ENCODE results near the gene XCR1. TPM values are rescaled to one million over a fixed set of nuclear protein-coding genes. Genes with fewer than 3 reads are reported as not detected.
A peak's percentile ranks its signal among the peaks of the same experiment; 100 is the strongest.

Gene XCR1
- total and polyA plus RNA-seq, 2 experiments from 2014 or later: 0.27 to 0.30 TPM

DNA sequence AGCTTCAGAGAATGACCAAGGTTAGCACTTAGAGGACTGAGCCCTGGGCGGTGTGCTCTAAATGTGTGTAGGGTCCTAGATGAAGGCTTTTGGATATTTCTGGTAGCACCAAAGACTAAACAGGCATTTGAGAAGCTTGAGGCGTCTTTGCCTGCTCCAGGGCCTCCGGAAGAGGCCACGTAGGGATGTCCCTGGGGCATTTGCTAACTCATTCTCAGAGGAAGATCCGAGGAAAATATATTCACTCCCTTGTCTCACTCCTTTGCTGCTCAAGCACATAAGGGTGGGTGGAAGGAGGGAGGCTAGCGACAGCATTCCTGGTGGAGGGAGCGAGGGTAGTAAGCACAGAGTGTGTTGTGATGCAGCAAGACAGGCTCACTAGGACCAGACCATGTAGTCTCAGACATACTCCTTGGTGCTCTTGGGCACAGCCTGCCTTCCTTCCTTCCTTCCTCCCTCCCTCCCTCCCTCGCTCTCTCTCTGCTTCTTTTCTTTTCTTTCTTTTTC lies 38.5 kb upstream of the XCR1 start:
- DNase-seq (ENCODE audit: low spot score): no peak
- no peak overlapping the region for H2AFZ ChIP-seq
- no peaks in the 10 kb centered on the region for H3K4me1 ChIP-seq (ENCODE audit: insufficient read depth)
- WGBS (ENCODE audit: low lambda C conversion rate, missing lambda C conversion rate): 65% methylated on average over 7 of the region's 8 CpGs
- no peaks in the 10 kb centered on the region for H3K9me2 ChIP-seq (replicated peaks; ENCODE audit: insufficient read depth)
- no peaks in the 10 kb centered on the region for H3K27me3 ChIP-seq
- no peak overlapping the region for H3K27ac ChIP-seq
- no peaks in the 10 kb centered on the region for H3K9me3 ChIP-seq (ENCODE audit: low read depth)
- H3K79me2 ChIP-seq: no peaks in the 10 kb centered on the region
- H3K36me3 ChIP-seq (replicated peaks; ENCODE audit: insufficient read depth, low read depth): no peaks in the 10 kb centered on the region
- no peak for TF ChIP-seq EZH2phosphoT487 (IDR thresholded peaks at IDR 0.05; ENCODE audit: low read depth, severe bottlenecking, unreplicated experiment)
- no peak for TF ChIP-seq EZH2 (IDR thresholded peaks at IDR 0.05; ENCODE audit: borderline replicate concordance)
- TF ChIP-seq, protein P1, sequence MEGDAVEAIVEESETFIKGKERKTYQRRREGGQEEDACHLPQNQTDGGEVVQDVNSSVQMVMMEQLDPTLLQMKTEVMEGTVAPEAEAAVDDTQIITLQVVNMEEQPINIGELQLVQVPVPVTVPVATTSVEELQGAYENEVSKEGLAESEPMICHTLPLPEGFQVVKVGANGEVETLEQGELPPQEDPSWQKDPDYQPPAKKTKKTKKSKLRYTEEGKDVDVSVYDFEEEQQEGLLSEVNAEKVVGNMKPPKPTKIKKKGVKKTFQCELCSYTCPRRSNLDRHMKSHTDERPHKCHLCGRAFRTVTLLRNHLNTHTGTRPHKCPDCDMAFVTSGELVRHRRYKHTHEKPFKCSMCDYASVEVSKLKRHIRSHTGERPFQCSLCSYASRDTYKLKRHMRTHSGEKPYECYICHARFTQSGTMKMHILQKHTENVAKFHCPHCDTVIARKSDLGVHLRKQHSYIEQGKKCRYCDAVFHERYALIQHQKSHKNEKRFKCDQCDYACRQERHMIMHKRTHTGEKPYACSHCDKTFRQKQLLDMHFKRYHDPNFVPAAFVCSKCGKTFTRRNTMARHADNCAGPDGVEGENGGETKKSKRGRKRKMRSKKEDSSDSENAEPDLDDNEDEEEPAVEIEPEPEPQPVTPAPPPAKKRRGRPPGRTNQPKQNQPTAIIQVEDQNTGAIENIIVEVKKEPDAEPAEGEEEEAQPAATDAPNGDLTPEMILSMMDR (IDR thresholded peaks at IDR 0.05; ENCODE audit: poor library complexity): no peak
- no peaks in the 10 kb centered on the region for H4K20me1 ChIP-seq (ENCODE audit: insufficient read depth, poor library complexity, severe bottlenecking)
- H3K4me2 ChIP-seq: no peak overlapping the region
- H3K4me3 ChIP-seq: no peak overlapping the region

DNA sequence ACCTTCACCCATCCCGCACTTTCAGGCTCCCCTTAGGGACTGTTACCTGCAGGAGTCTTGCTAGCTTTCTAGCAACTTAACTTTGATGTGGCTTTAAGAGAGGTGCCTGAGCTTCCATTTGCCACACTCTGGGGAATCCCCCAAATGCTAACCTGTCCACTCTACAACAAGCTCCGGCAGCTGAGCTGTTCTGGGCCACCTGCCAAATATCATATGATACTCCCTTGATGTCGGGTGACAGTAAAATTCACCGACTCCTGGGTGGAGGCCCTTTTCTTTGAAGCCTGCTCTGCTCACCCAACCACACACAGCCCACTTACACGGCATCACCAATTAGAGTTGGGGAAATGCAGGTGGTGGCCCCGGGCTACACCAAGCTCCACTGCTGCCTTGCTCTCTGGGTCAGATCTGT lies 38.0 kb upstream of the XCR1 start:
- H2AFZ ChIP-seq: no peak overlapping the region
- no peak overlapping the region for H3K27ac ChIP-seq
- DNase-seq (ENCODE audit: low spot score): peak; percentile 22
- H3K36me3 ChIP-seq (replicated peaks; ENCODE audit: insufficient read depth, low read depth): no peaks in the 10 kb centered on the region
- WGBS (ENCODE audit: low lambda C conversion rate, missing lambda C conversion rate): 53% methylated on average over 6 of the region's 6 CpGs
- no peaks in the 10 kb centered on the region for H3K27me3 ChIP-seq
- no peak overlapping the region for H3K4me2 ChIP-seq
- H4K20me1 ChIP-seq (ENCODE audit: insufficient read depth, poor library complexity, severe bottlenecking): no peaks in the 10 kb centered on the region
- no peak overlapping the region for H3K4me3 ChIP-seq
- TF ChIP-seq, protein P1 (IDR thresholded peaks at IDR 0.05; ENCODE audit: poor library complexity): no peak
- no peak for TF ChIP-seq EZH2phosphoT487 (IDR thresholded peaks at IDR 0.05; ENCODE audit: low read depth, severe bottlenecking, unreplicated experiment)
- H3K4me1 ChIP-seq (ENCODE audit: insufficient read depth): no peaks in the 10 kb centered on the region
- no peaks in the 10 kb centered on the region for H3K9me3 ChIP-seq (ENCODE audit: low read depth)
- no peaks in the 10 kb centered on the region for H3K9me2 ChIP-seq (replicated peaks; ENCODE audit: insufficient read depth)
- H3K79me2 ChIP-seq: no peaks in the 10 kb centered on the region

DNA sequence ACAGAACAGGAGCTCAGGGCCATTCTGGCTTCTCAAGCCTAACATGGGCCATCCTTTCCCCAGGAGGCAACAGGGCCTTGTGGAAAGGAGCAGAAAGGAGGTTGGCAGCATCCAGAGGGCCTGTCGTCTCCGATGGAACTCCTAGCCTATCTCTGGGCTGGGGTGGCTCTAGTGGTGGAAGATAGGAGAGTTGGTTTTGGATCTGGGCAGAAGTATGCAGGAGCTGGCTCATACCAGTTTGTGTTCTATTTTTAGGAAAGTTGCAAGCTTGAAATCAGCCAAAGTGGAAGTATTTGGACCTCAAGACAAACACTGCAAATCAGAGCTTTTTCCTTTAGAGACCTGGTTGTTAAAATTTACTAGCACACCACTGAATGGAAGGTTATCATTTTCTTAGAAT lies 35.4 kb upstream of the XCR1 start:
- Histone ChIP-seq H3K4me2 (no peak overlapping the region), H3K9me3 (ENCODE audit: low read depth) (no peaks in the 10 kb centered on the region), H3K79me2 (no peaks in the 10 kb centered on the region), H3K36me3 (replicated peaks; ENCODE audit: insufficient read depth, low read depth) (no peaks in the 10 kb centered on the region), H3K27me3 (no peaks in the 10 kb centered on the region), H3K9me2 (replicated peaks; ENCODE audit: insufficient read depth) (no peaks in the 10 kb centered on the region), H3K4me3 (no peak overlapping the region), H2AFZ (no peak overlapping the region), H3K4me1 (ENCODE audit: insufficient read depth) (no peaks in the 10 kb centered on the region), H4K20me1 (ENCODE audit: insufficient read depth, poor library complexity, severe bottlenecking) (no peaks in the 10 kb centered on the region), H3K27ac (no peak overlapping the region)
- 39% methylated on average over 2 of the region's 2 CpGs for WGBS (ENCODE audit: low lambda C conversion rate, missing lambda C conversion rate)
- no peak for DNase-seq (ENCODE audit: low spot score)
- TF ChIP-seq, protein P1 (IDR thresholded peaks at IDR 0.05; ENCODE audit: poor library complexity): no peak
- TF ChIP-seq EZH2phosphoT487 (IDR thresholded peaks at IDR 0.05; ENCODE audit: low read depth, severe bottlenecking, unreplicated experiment): no peak
- no peak for TF ChIP-seq EZH2 (IDR thresholded peaks at IDR 0.05; ENCODE audit: borderline replicate concordance)

DNA sequence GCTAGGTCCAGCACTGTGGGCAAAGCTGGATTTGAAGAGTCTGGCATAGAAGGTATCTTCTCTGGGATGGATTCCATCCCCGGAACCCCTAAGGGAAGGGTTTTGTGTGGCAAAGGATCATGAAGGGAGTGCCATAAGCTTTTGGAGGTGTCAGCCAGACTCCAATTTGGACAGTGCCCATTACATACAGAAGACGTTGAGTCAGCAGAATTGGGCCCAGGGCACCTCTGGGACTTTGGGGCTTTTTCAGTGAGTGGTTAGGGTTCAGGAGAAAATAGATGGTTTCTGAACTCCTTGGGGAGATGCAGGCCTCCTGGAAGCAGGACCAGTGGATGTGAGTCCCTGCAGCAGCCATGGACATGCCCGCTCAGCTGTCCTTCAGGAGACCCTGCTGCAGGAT lies 34.6 kb upstream of the XCR1 start:
- Histone ChIP-seq H3K79me2 (no peaks in the 10 kb centered on the region), H3K4me2 (no peak overlapping the region), H3K9me2 (replicated peaks; ENCODE audit: insufficient read depth) (no peaks in the 10 kb centered on the region), H3K27ac (no peak overlapping the region), H2AFZ (no peak overlapping the region), H3K27me3 (no peaks in the 10 kb centered on the region), H4K20me1 (ENCODE audit: insufficient read depth, poor library complexity, severe bottlenecking) (no peaks in the 10 kb centered on the region), H3K9me3 (ENCODE audit: low read depth) (no peaks in the 10 kb centered on the region), H3K4me3 (no peak overlapping the region), H3K36me3 (replicated peaks; ENCODE audit: insufficient read depth, low read depth) (no peaks in the 10 kb centered on the region), H3K4me1 (ENCODE audit: insufficient read depth) (no peaks in the 10 kb centered on the region)
- 96% methylated on average over 3 of the region's 3 CpGs for WGBS (ENCODE audit: low lambda C conversion rate, missing lambda C conversion rate)
- DNase-seq (ENCODE audit: low spot score): no peak
- TF ChIP-seq, protein P1 (IDR thresholded peaks at IDR 0.05; ENCODE audit: poor library complexity): no peak
- TF ChIP-seq EZH2phosphoT487 (IDR thresholded peaks at IDR 0.05; ENCODE audit: low read depth, severe bottlenecking, unreplicated experiment): no peak
- no peak for TF ChIP-seq EZH2 (IDR thresholded peaks at IDR 0.05; ENCODE audit: borderline replicate concordance)
